Activated T-cell treated with anti-CD3 and anti-CD28 coated beads for 48 hours (primary cell): ENCODE data around the gene GGT6.

Source experiments
- DNase-seq: peaks from one replicate; pipeline ENCODE4 v3.0.0-alpha.2; 2020; ENCODE audit warnings: low read depth

GGT6 gene

GRCh38 chr17:4538236-4539002, 22.0 kb downstream of the GGT6 start:
- no peak for DNase-seq

GRCh38 chr17:4537451-4538235, 22.7 kb downstream of the GGT6 start:
- no peak for DNase-seq

- no peak for DNase-seq
Observed at GRCh38 chr17:4536742-4537411, 23.5 kb downstream of the GGT6 start.

GRCh38 chr17:4536259-4536741, 24.1 kb downstream of the GGT6 start:
- no peak for DNase-seq

- DNase-seq, result no peak
Observed at GRCh38 chr17:4535667-4536258, 24.6 kb downstream of the GGT6 start.

GRCh38 chr17:4534928-4535666, 25.3 kb downstream of the GGT6 start:
- no peak for DNase-seq

- DNase-seq, result no peak
Observed at GRCh38 chr17:4534515-4534914, 25.9 kb downstream of the GGT6 start.

GRCh38 chr17:4533523-4534504, 26.6 kb downstream of the GGT6 start:
- DNase-seq, result no peak

GRCh38 chr17:4532860-4533522, 27.4 kb downstream of the GGT6 start:
- no peak for DNase-seq

- DNase-seq, result no peak
Observed at GRCh38 chr17:4531988-4532736, 28.2 kb downstream of the GGT6 start.

GRCh38 chr17:4530799-4531730, 29.3 kb downstream of the GGT6 start:
- DNase-seq, result no peak

GRCh38 chr17:4529533-4530152, 30.7 kb downstream of the GGT6 start:
- DNase-seq, result no peak

GRCh38 chr17:4527566-4528125, 32.7 kb downstream of the GGT6 start:
- no peak for DNase-seq

GRCh38 chr17:4527134-4527533, 33.2 kb downstream of the GGT6 start:
- DNase-seq, result no peak

- DNase-seq, result no peak
Observed at GRCh38 chr17:4525691-4526397, 34.5 kb downstream of the GGT6 start.

GRCh38 chr17:4523946-4524345, 36.4 kb downstream of the GGT6 start:
- DNase-seq, result no peak

- no peak for DNase-seq
Observed at GRCh38 chr17:4522661-4523060, 37.7 kb downstream of the GGT6 start.
